T-cell (primary cell): ENCODE data around the gene TBPL2. TPM values are rescaled to one million over a fixed set of nuclear protein-coding genes. Genes with fewer than 3 reads are reported as not detected.

Experiments used
- ATAC-seq, 4 experiments: fragments of 200-7000 bp in 3 of 4; fragments of 150-1000 bp in 1 of 4; cut with Tn5 transposase; replicated peaks in 1 of 4; 1 replicate in 3 of 4; 2 replicates in 1 of 4; pipeline ENCODE4 v1.10.0; 2021; ENCODE audit warnings: moderate library complexity in 3 of 4, mild to moderate bottlenecking in 2 of 4, moderate number of reproducible peaks in 1 of 4
- CTCF ChIA-PET, 2 donors: fragments of 300-600 bp; sonication (Branson Sonifier 250); formaldehyde crosslinking; loops; one replicate each; lab custom pipeline; 2022; ENCODE audit warnings: antibody characterized with exemption in 2 of 2; lab: Charles Lee
- POLR2A ChIA-PET, 2 donors: fragments of 300-600 bp; sonication (Branson Sonifier 250); formaldehyde crosslinking; loops; one replicate each; lab custom pipeline; 2022; ENCODE audit warnings: antibody characterized with exemption in 2 of 2; lab: Charles Lee
- DNase-seq, 35 experiments: peaks; one replicate each; pipeline versions ENCODE4 v3.0.0 to v3.0.0-alpha.2; 2013 to 2023
- H3K27ac ChIP-seq: one replicate; pipeline ENCODE4 v1.5.1; 2013; ENCODE audit warnings: low read length
- H3K27me3 ChIP-seq, 2 experiments: replicated peaks in 1 of 2; 1 replicate in 1 of 2; 2 replicates in 1 of 2; pipeline versions ENCODE4 v1.6.1 to v1.7.0; 2013; ENCODE audit warnings: low read length in 1 of 2, mixed read lengths in 1 of 2; ENCODE audit not compliant: control insufficient read depth in 2 of 2, insufficient read depth in 2 of 2; ENCODE audit errors: extremely low read depth in 1 of 2
- H3K36me3 ChIP-seq, 2 donors: 1 replicate in 1 of 2; 2 replicates in 1 of 2; pipeline versions ENCODE4 v1.6.1 to v1.7.0; 2013; ENCODE audit warnings: low read length in 1 of 2; ENCODE audit not compliant: control insufficient read depth in 2 of 2, insufficient read depth in 1 of 2; ENCODE audit errors: extremely low read depth in 1 of 2
- H3K4me1 ChIP-seq, 2 experiments: 1 replicate in 1 of 2; 2 replicates in 1 of 2; pipeline versions ENCODE4 v1.6.1 to v1.7.0; 2013; ENCODE audit warnings: low read length in 2 of 2, mixed read lengths in 1 of 2; ENCODE audit not compliant: insufficient read depth in 2 of 2, control insufficient read depth in 1 of 2; ENCODE audit errors: extremely low read depth in 1 of 2
- H3K4me3 ChIP-seq, 2 donors: 1 replicate in 1 of 2; 2 replicates in 1 of 2; pipeline versions ENCODE4 v1.5.1 to v1.7.0; 2013; ENCODE audit warnings: mild to moderate bottlenecking in 2 of 2, low read length in 1 of 2, moderate library complexity in 1 of 2; ENCODE audit not compliant: control insufficient read depth in 1 of 2; ENCODE audit errors: extremely low read depth in 1 of 2
- H3K9me3 ChIP-seq: 2 replicates; pipeline ENCODE4 v1.7.0; 2013
- H3K27ac Mint-ChIP-seq, 2 donors: one replicate each; pipeline ENCODE4 v1.8.0; 2020 to 2021; ENCODE audit warnings: mild to moderate bottlenecking in 2 of 2, mixed read lengths in 2 of 2
- H3K27me3 Mint-ChIP-seq, 2 donors: one replicate each; pipeline ENCODE4 v1.8.0; 2021 to 2022; ENCODE audit warnings: mixed read lengths in 2 of 2
- H3K36me3 Mint-ChIP-seq: one replicate; pipeline ENCODE4 v1.8.0; 2021; ENCODE audit warnings: mixed read lengths
- H3K4me1 Mint-ChIP-seq, 3 donors: one replicate each; pipeline ENCODE4 v1.8.0; 2020 to 2022; ENCODE audit warnings: mixed read lengths in 3 of 3, mild to moderate bottlenecking in 1 of 3
- H3K4me3 Mint-ChIP-seq, 3 donors: one replicate each; pipeline ENCODE4 v1.8.0; 2020 to 2022; ENCODE audit warnings: mild to moderate bottlenecking in 3 of 3, mixed read lengths in 3 of 3, moderate library complexity in 3 of 3
- H3K9me3 Mint-ChIP-seq, 3 donors: one replicate each; pipeline ENCODE4 v1.8.0; 2020 to 2022; ENCODE audit warnings: mixed read lengths in 3 of 3
- WGBS: methylation state at CpG from one replicate; pipeline ENCODE4 v1.1.5; 2013; ENCODE audit warnings: missing lambda C conversion rate; ENCODE audit not compliant: insufficient coverage; 5-methylcytosine and 5-hydroxymethylcytosine counted together
- total RNA-seq, 35 experiments: library from RNA in 6 of 35; stranded (reverse) in 6 of 35; fragments of 120-200 nt in 1 of 35; gene quantifications; one replicate each; pipeline versions ENCODE4 v1.2.1 to v1.2.4 and lab custom pipeline; 2013 to 2026

The TBPL2 gene
- total RNA-seq, 5 donors from 2014 or later (not counting 1 experiment from before 2014, with no cell fraction given) = not detected

GRCh38 chr14:55398679-55399078, 41.7 kb downstream of the TBPL2 start:
- CTCF ChIA-PET = no interaction called here
- H3K36me3 Mint-ChIP-seq = peaks cover 29% of the 10 kb centered on the region

GRCh38 chr14:55389330-55389729, 51.1 kb downstream of the TBPL2 start:
- ChIA-PET CTCF (no interaction called here), POLR2A (no interaction called here)
- peak overlapping the region in 1 of 2 donors; percentile 6 for H3K27ac Mint-ChIP-seq
- no CpG with 5 or more reads among the region's 4 CpGs for WGBS
- Histone ChIP-seq H3K9me3 (no peaks in the 10 kb centered on the region), H3K27ac (no peak overlapping the region), H3K4me3 (no peak overlapping the region), H3K27me3 (no peaks in the 10 kb centered on the region), H3K36me3 (peaks cover 3 to 32% of the 10 kb centered on the region in 2 donors), H3K4me1 (peaks cover 0 to 4% of the 10 kb centered on the region in 2 experiments)
- H3K4me3 Mint-ChIP-seq = no peak overlapping the region
- no peak for DNase-seq
- H3K4me1 Mint-ChIP-seq = peaks cover 14 to 30% (median 21%) of the 10 kb centered on the region in 3 donors
- no peaks in the 10 kb centered on the region for H3K9me3 Mint-ChIP-seq
- peaks cover 54% of the 10 kb centered on the region for H3K36me3 Mint-ChIP-seq
- no peak for ATAC-seq
- H3K27me3 Mint-ChIP-seq = no peaks in the 10 kb centered on the region

More at GRCh38 chr14:55398679-55399078, 41.7 kb downstream of the TBPL2 start:
- DNase-seq = no peak
- H3K27me3 Mint-ChIP-seq = no peaks in the 10 kb centered on the region
- H3K9me3 Mint-ChIP-seq = no peaks in the 10 kb centered on the region
- H3K27ac Mint-ChIP-seq = no peak overlapping the region
- no peak overlapping the region for H3K27ac ChIP-seq
- peaks cover 26 to 33% (median 28%) of the 10 kb centered on the region in 3 donors for H3K4me1 Mint-ChIP-seq
- ATAC-seq = no peak
- no peaks in the 10 kb centered on the region for H3K9me3 ChIP-seq
- no peaks in the 10 kb centered on the region for H3K27me3 ChIP-seq
- H3K4me1 ChIP-seq = no peaks in the 10 kb centered on the region
- no peak overlapping the region for H3K4me3 Mint-ChIP-seq
- peaks cover 0 to 15% of the 10 kb centered on the region in 2 donors for H3K36me3 ChIP-seq
- 100% methylated on average over 4 of the region's 5 CpGs for WGBS
- H3K4me3 ChIP-seq = no peak overlapping the region
- POLR2A ChIA-PET = interaction anchor here in 1 of 2 donors (0.6 kb wide), 1 partner anchor 8 kb away, joined by 3 read pairs; no protein-coding TSS in a partner anchor

- H3K27me3 Mint-ChIP-seq = no peaks in the 10 kb centered on the region
- POLR2A ChIA-PET = no interaction called here
- peaks cover 59% of the 10 kb centered on the region for H3K36me3 Mint-ChIP-seq
- H3K27ac Mint-ChIP-seq = peak overlapping the region in 1 of 2 donors; percentile 76
- H3K9me3 ChIP-seq = no peaks in the 10 kb centered on the region
- no peak overlapping the region for H3K27ac ChIP-seq
- no peaks in the 10 kb centered on the region for H3K27me3 ChIP-seq
- CTCF ChIA-PET = no interaction called here
- H3K4me1 ChIP-seq = peaks cover 0 to 4% of the 10 kb centered on the region in 2 experiments
- H3K4me1 Mint-ChIP-seq = peaks cover 14 to 32% (median 21%) of the 10 kb centered on the region in 3 donors
- no peaks in the 10 kb centered on the region for H3K9me3 Mint-ChIP-seq
- H3K4me3 ChIP-seq = no peak overlapping the region
- H3K36me3 ChIP-seq = peaks cover 3 to 38% of the 10 kb centered on the region in 2 donors
- DNase-seq = no peak
- no peak for ATAC-seq
- H3K4me3 Mint-ChIP-seq = no peak overlapping the region
Measured at GRCh38 chr14:55388160-55388559, 52.3 kb downstream of the TBPL2 start.

GRCh38 chr14:55387121-55387520, 53.3 kb downstream of the TBPL2 start:
- H3K4me1 ChIP-seq = peaks cover 3 to 4% of the 10 kb centered on the region in 2 experiments
- ChIA-PET CTCF (no interaction called here), POLR2A (interaction anchor here in 1 of 2 donors (0.6 kb wide), 1 partner anchor 838 kb away, joined by 3 read pairs; no protein-coding TSS in a partner anchor)
- H3K27me3 ChIP-seq = no peaks in the 10 kb centered on the region
- Mint-ChIP-seq H3K27ac (peak overlapping the region; percentile 18 to 81), H3K4me3 (peak overlapping the region in 1 of 3 donors; percentile 0), H3K27me3 (no peaks in the 10 kb centered on the region), H3K36me3 (peaks cover 56% of the 10 kb centered on the region), H3K9me3 (no peaks in the 10 kb centered on the region), H3K4me1 (peaks cover 14 to 32% (median 21%) of the 10 kb centered on the region in 3 donors)
- no peaks in the 10 kb centered on the region for H3K9me3 ChIP-seq
- WGBS = 100% methylated on average over 3 of the region's 4 CpGs
- peak overlapping the region; percentile 63 for H3K27ac ChIP-seq
- peaks cover 3 to 43% of the 10 kb centered on the region in 2 donors for H3K36me3 ChIP-seq
- ATAC-seq (no peak), DNase-seq (no peak)
- H3K4me3 ChIP-seq = no peak overlapping the region

- H3K27ac Mint-ChIP-seq = peak overlapping the region; percentile 81 to 88
- 57% methylated on average over 5 of the region's 6 CpGs for WGBS
- H3K4me3 Mint-ChIP-seq = peak overlapping the region; percentile 31 to 71 (median 33)
- DNase-seq = peak in 1 of 35 experiments; percentile 24
- no peaks in the 10 kb centered on the region for H3K27me3 Mint-ChIP-seq
- H3K9me3 Mint-ChIP-seq = no peaks in the 10 kb centered on the region
- peak overlapping the region; percentile 63 for H3K27ac ChIP-seq
- H3K4me1 Mint-ChIP-seq = peaks cover 14 to 32% (median 21%) of the 10 kb centered on the region in 3 donors
- H3K27me3 ChIP-seq = no peaks in the 10 kb centered on the region
- H3K4me1 ChIP-seq = peaks cover 3 to 4% of the 10 kb centered on the region in 2 experiments
- H3K36me3 ChIP-seq = peaks cover 3 to 52% of the 10 kb centered on the region in 2 donors
- H3K36me3 Mint-ChIP-seq = peaks cover 60% of the 10 kb centered on the region
- ChIA-PET CTCF (no interaction called here), POLR2A (interaction anchor here in 1 of 2 donors (0.5 kb wide), 1 partner anchor 15 kb away, joined by 3 read pairs; no protein-coding TSS in a partner anchor)
- ATAC-seq = peak in 3 of 4 experiments; percentile 26 to 54 (median 45)
- H3K4me3 ChIP-seq = no peak overlapping the region
- no peaks in the 10 kb centered on the region for H3K9me3 ChIP-seq
Measured at GRCh38 chr14:55386037-55386808, 54.2 kb downstream of the TBPL2 start.

- Histone ChIP-seq H3K4me3 (no peak overlapping the region), H3K4me1 (peaks cover 3 to 4% of the 10 kb centered on the region in 2 experiments), H3K9me3 (no peaks in the 10 kb centered on the region), H3K27ac (no peak overlapping the region), H3K36me3 (peaks cover 3 to 54% of the 10 kb centered on the region in 2 donors), H3K27me3 (no peaks in the 10 kb centered on the region)
- H3K4me3 Mint-ChIP-seq = no peak overlapping the region
- peak overlapping the region in 1 of 2 donors; percentile 8 for H3K27ac Mint-ChIP-seq
- ChIA-PET CTCF (interaction anchor here (0.5 to 0.6 kb wide), 2 partner anchors 197 to 933 kb away, joined by 3 to 6 read pairs; no protein-coding TSS in a partner anchor), POLR2A (interaction anchor here in 1 of 2 donors (0.5 kb wide), 1 partner anchor 13 kb away, joined by 6 read pairs; no protein-coding TSS in a partner anchor)
- H3K4me1 Mint-ChIP-seq = peaks cover 14 to 32% (median 21%) of the 10 kb centered on the region in 3 donors
- 94% methylated on average over 2 of the region's 3 CpGs for WGBS
- no peaks in the 10 kb centered on the region for H3K9me3 Mint-ChIP-seq
- DNase-seq (no peak), ATAC-seq (no peak)
- peaks cover 63% of the 10 kb centered on the region for H3K36me3 Mint-ChIP-seq
- no peaks in the 10 kb centered on the region for H3K27me3 Mint-ChIP-seq
Measured at GRCh38 chr14:55384536-55384935, 55.9 kb downstream of the TBPL2 start.
